Glomerular endothelial cell (primary cell): ENCODE measurements around the gene PAK1. TPM values are rescaled to one million over a fixed set of nuclear protein-coding genes. Genes with fewer than 3 reads are reported as not detected.
"Not testable (repeated sequence)": the region's sequence is repeated elsewhere in the genome, so short reads cannot be mapped to it uniquely, and the experiment has no call there.

ENCODE experiments used
- DNase-seq: peaks from one replicate; pipeline ENCODE4 v3.0.0-alpha.2; 2011; ENCODE audit warnings: low read depth, low spot score; ENCODE audit errors: extremely low read depth
- total RNA-seq: library from RNA; depleted of rRNA; stranded (reverse); fragments of >200 nt; gene quantifications from 2 replicates; pipeline ENCODE4 v1.2.3, GENCODE V29; 2015

Gene PAK1
- total RNA-seq, 1 donor from 2014 or later, result 13.1 TPM

DNA sequence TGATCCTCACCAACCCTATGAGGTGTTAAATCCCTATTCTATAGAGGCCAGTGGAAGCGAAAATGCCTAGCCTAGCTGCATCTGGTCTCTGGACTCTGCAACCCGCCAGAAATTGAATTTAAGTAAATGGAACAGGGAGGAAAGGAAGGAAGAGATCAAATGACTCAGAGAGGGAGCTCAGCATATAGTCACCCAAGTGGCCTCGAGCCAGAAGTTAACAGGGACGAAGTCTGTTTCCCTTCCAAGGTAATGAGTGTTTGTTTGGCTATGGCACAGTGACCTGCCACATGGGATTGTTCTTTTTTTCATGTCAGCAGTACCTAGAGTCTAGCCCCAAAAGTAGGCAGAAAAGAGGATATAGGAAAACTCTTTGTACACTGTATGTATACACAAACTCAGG, 66.3 kb downstream of the PAK1 start:
- peak; percentile 77 for DNase-seq

DNA sequence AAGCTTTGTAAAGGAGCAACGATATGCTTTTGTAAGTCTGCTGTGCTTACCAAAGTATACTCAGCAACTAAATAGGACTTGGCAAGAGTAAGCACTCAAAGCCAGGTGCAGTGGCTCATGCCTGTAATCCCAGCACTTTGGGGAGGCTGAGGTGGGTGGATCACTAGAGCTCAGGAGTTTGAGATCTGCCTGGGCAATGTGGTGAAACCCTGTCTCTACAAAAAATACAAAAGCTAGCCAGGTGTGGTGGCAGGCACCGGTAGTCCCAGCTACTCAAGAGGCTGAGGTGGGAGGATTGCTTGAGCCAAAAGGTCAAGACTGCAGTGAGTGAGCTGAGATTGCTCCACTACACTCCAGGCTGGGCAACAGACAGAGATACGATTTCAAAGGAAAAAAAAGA, 67.5 kb downstream of the PAK1 start:
- no peak for DNase-seq

DNA sequence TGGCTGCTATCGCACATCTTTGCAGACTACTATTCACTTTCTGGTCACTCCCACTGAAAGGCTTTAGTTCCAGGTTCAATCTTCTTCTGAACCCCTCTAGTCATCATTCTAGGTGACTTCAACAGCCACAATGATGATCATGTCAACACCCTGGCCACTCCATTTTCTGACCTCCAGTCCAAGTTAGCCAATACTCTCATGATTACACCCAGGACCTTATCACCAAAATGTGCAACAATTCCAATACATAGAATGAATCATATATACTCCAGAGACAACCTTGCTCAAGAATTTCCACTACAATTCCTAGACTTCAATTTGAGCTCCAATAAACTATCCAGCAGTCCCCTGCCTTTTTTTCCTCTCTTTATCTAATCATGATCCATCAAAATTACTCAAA, 70.7 kb downstream of the PAK1 start:
- no peak for DNase-seq

DNA sequence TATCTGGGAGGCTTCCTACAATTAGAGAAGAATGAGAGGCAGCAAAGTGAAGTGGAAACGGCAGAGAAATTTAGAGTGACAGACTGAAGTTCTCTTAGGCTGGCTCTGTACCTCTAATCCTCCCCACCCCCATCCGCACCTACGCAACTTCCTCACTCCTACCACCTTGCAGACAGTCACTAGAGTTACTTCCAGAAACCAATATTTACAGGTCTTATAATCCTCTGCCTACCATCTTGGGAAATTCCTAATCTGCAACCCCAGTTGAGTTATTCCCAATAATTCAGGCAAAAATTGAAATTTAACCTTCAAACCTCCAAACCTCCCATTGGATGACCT, 71.7 kb downstream of the PAK1 start:
- DNase-seq, result no peak

GRCh38 chr11:77401486-77402217, 72.2 kb downstream of the PAK1 start:
- no peak for DNase-seq

- DNase-seq, result no peak
These were observed 73.0 kb downstream of the PAK1 start for GRCh38 chr11:77400775-77401449.

DNA sequence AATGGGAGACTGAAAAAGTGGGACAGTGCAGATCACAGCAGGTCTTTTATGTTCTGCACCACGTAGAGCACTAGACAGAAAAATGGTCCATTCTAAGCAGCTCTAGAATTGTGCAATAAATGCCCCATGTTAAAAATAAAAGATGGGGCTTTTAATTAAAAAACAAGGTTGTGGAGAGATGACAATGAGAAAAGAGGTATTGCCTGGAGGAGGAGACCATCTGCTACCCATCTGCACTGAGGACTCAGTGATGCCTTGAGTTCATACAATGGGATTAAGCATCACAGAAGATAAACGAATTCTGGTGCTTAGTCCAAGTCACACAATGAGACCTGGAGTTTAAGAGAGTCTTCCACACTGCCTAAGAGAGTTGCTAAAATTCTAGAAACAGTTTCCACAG, 73.6 kb downstream of the PAK1 start:
- no peak for DNase-seq

GRCh38 chr11:77397631-77398030, 76.3 kb downstream of the PAK1 start:
- DNase-seq, result no peak

GRCh38 chr11:77396911-77397310, 77.0 kb downstream of the PAK1 start:
- DNase-seq, result no peak

DNA sequence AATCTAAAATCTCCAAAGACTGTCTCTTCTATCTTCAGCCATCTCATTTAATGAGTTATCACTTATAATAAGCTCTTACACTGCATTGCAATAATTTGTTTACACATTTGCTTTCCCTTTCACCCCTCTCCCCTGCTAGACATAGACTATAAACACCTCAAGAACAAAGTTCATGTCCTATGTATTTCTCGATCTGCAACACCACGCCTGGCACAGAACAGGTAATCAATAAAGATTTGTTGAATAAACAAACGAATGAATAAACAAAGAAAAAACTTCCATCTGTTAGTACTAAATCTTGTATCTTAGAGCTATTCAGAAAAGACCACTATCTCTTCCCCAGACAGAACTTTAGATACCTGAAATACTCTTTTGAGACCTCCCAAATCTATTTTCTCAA, 77.6 kb downstream of the PAK1 start:
- no peak for DNase-seq

- DNase-seq, result no peak
These were observed 78.3 kb downstream of the PAK1 start for GRCh38 chr11:77395460-77396173.

- no peak for DNase-seq
These were observed 81.1 kb downstream of the PAK1 start for GRCh38 chr11:77392842-77393241.

GRCh38 chr11:77387701-77388100, 86.2 kb downstream of the PAK1 start:
- DNase-seq, result no peak

DNA sequence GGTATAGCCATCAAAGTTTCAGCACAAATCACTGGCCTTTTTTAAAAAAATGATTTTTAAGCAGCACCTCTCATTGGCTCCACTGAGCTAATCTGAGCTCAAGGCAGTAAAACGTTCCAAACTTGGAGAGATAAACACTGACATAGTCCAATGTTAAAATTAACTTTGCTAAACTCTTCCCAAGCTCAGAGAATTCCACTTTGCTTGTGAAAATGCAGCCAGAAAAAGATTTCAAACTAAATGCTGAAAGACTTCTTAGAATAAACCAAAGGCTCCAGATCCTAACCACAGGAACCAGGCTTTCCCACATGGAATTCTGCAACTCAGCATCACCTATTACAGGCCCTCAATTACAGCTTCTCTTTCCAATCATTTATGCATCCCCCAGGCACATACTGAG, 87.7 kb downstream of the PAK1 start:
- DNase-seq, result no peak

DNA sequence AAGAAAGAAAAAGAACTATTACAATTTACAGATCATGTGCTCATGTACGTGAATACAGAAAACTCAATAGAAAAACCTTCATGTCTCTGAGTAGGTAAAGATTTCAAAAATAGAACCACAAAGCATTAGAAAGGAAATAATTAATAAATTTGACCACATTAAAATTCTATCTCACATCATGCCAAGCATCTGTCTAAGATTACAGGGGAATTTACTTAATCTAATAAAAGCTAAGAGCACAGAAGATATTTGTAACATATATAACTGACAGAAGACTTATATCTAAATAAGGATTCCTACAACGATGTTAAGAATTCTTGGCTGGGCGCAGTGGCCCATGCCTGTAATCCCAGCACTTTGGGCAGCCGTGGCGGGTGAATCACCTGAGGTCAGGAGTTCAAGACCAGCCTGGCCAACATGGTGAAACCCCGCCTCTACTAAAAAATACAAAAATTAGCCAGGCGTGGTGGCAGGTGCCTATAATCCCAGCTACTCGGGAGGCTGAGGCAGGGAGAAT, 88.6 kb downstream of the PAK1 start:
- not testable (repeated sequence) for DNase-seq

DNA sequence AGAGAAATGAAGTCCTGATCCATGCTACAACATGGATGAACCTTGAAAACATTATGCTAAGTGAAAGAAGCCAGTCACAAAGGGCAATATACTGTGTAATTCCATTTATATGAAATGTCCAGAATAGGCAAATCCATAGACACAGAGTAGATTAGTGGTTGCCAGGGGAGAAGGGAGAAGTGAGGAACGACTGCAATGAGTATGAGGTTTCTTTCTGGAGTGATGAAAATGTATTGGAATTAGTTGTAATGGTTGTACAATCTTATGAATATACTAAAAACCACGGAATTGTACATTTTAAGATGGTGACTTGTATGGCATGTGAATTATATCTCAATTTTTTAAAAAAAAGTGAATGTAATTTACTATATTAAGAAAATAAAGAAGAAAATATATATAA, 89.3 kb downstream of the PAK1 start:
- DNase-seq, result no peak

DNA sequence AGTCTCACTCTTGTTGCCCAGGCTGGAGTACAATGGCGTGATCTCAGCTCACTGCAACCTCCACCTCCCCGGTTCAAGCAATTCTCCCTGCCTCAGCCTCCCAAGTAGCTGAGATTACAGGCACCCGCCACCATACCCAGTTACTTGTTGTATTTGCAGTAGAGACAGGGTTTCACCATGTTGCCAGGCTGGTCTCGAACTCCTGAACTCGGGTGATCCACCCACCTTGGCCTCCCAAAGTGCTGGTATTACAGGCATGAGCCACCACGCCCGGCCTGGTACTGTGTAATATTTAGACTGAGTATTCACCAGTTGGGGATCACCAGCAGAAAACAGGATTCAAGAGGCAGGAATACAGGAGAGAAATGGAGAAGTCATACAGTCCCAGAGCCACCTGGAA, 90.5 kb downstream of the PAK1 start:
- not testable (repeated sequence) for DNase-seq

GRCh38 chr11:77381729-77382665, 91.9 kb downstream of the PAK1 start:
- DNase-seq, result no peak

DNA sequence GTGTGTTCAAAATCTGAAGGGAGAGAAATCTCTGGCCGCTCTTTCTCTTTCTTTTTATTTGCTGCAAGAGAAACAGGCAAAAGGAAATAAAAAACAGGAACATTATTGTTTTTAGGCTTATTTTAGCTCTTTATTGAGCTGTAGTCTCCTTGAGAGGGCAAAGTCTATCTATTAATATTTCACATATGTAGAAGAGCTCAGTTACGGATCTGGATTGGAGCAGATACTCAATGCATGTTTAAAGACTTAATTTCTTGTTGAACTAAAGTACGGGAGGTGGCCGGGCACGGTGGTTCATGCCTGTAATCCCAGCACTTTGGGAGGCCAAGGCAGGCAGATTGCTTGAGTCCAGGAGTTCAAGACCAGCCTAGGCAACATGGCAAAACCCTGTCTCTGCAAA, 94.0 kb downstream of the PAK1 start:
- no peak for DNase-seq

DNA sequence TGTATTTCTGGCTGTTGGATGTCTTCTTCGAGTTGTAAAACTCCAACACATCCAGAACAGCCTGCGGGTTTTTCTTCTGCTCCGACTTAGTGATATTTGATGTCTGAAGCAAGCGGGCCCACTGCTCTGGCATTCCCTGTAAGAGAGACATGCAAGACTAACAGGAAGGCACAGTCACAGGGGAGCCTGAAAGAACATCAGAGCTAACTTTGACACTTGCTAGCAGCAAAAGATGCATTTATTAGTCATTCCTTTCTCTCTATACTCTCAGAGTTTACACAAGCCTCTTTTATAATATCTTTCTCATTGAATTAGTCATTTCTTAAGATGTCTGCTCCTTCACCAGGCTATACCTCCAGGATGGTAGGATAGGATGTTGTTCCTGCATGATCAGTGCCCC, 94.6 kb downstream of the PAK1 start:
- no peak for DNase-seq

DNA sequence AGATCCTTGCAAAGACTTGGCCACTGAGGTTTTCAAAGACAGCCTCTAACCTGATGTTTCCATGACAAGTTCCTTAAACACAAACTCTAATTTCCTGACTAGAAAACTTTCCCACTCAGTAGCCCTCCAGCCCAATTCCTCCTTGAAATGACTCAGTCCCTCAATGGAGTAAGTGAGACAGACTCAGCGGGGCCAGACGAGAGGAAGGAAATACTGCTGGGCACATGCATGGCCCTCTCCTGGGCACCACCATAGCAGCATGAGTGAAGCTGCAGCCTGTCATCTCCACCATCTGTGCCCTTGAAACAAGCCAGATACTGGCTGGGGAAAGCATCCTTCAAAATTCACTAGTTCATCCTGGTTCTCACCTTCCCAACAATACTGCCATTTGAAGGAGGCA, 96.2 kb downstream of the PAK1 start:
- DNase-seq, result peak; percentile 41
